GM18499 (cell line): ENCODE data around the gene MGAT3.
"Not testable (repeated sequence)": the region's sequence is repeated elsewhere in the genome, so short reads cannot be mapped to it uniquely, and the experiment has no call there.

Experiments used
- ATAC-seq: cut with Tn5 transposase; IDR thresholded peaks from one replicate; pipeline ENCODE4 v1.9.1; 2021; ENCODE audit warnings: moderate number of reproducible peaks; ENCODE audit not compliant: insufficient read depth, unreplicated experiment

The MGAT3 gene

GRCh38 chr22:39504071-39504470, 47.3 kb downstream of the MGAT3 start:
- no peak for ATAC-seq

- ATAC-seq: not testable (repeated sequence)
These were observed 50.2 kb downstream of the MGAT3 start for GRCh38 chr22:39507021-39507420.

DNA sequence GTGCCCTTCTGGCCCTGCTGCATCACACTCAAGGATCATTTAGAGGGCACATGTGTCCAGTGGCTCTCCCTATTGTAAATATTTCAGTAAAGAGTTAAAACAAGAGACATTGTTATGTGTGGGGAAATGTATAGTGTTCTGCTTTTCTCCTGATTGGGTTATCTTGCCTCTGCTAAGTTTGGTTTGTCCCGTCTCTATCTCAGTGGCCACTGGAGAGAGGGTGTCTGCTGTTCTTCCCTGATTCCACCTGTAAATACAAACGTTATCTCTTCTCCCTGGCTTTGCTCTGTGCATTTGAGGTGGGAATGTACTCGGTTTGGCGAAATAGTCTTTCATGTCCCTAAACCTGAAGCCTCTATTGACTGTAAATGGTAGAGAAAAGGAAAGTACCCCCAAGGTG, 51.6 kb downstream of the MGAT3 start:
- no peak for ATAC-seq

- ATAC-seq: no peak
These were observed 53.8 kb downstream of the MGAT3 start for GRCh38 chr22:39510529-39511149.

DNA sequence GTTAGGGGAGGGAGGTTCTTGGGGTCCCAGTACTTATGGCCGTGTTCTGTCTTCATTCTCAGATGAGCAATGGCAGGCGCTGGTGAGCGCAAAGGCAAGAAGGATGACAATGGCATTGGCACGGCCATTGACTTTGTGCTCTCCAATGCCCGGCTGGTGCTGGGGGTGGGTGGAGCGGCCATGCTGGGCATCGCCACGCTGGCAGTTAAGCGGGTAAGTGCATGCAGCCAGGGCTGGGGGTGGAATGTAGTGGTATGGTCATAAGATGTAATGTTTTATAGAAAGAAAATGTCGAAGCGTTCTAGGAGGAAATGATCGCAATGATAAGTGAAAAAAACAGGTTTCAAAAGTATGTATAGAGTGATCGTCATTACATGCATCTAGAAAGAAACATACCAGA, 54.4 kb downstream of the MGAT3 start:
- ATAC-seq: no peak

- ATAC-seq: no peak
These were observed 55.2 kb downstream of the MGAT3 start for GRCh38 chr22:39512026-39512425.

- no peak for ATAC-seq
These were observed 57.0 kb downstream of the MGAT3 start for GRCh38 chr22:39513791-39514190.

- no peak for ATAC-seq
These were observed 57.7 kb downstream of the MGAT3 start for GRCh38 chr22:39514373-39514973.

- no peak for ATAC-seq
These were observed 58.6 kb downstream of the MGAT3 start for GRCh38 chr22:39515266-39516050.

GRCh38 chr22:39517470-39517869, 60.7 kb downstream of the MGAT3 start:
- no peak for ATAC-seq

DNA sequence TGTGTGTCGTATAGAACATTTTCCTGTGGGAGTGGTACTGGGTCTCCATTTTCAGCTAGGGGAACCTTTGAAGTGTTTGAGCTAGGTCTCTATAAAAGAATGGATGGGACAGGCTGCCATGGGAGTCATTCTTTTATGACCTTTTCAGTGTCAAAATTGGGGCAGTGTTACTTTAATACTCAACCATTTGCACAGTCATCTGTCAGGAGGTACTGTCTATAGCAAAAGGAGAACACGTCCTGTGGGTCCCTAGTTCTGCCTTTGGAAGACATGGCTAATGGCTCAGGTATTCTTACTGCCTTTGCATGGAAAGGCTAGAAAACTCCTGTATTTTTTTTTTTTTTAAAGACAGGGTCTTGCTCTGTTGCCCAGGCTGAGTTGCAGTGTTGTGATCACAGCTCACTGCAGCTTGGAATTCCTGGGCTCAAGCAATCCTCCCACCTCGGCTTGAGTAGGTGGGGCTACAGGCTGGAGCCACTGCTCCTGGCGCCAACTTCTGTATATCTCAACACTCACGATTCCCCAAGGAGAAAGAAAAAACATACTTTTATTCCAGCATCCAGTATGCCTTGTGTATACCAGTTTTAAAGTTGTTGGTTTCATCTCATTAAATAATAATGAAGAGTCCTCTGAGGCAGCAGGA, 61.5 kb downstream of the MGAT3 start:
- no peak for ATAC-seq

DNA sequence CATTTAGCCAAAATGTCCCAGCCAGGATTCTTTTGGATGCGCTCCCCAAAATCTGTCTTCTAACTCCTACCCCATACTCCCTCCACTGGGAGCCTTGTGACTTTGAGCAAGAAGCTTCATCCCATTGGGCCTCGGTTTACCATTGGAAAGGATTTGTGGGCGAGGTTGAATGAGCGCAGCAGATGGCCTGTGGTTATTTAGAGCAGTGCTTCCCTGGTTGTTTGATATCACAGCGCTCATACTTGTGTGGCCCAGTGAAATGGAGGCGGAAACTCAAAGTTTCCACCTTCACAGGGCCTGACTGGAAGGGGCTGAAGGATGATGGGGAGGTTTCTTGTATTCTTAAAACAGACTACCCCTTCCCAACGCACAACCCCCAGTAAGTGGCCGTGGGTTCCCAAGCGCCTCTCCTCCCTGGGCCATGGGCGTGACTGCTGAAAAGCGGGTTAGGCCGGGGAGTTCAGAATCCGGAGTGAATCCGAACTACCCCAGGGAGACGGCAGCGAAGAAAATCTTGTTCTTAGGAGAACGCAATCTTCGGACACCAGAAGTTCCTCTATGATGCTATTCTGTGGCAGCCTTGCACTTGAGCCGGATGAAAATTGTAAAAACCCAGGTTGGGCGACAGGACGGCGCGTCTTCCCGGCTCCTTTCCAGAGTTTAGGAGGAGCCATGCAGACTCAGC, 62.3 kb downstream of the MGAT3 start:
- ATAC-seq: no peak

GRCh38 chr22:39519681-39520225, 62.9 kb downstream of the MGAT3 start:
- ATAC-seq: peak; percentile 47

GRCh38 chr22:39520226-39521105, 63.7 kb downstream of the MGAT3 start, which contains the start of gene ATF4:
ATF4 (plus strand) TSS chr22:39520562; CDS start chr22:39521446, 884 bp downstream.
- peak; percentile 27 for ATAC-seq

- ATAC-seq: not testable (repeated sequence)
These were observed 64.5 kb downstream of the MGAT3 start for GRCh38 chr22:39521106-39521885.

GRCh38 chr22:39522091-39522490, 65.3 kb downstream of the MGAT3 start:
- not testable (repeated sequence) for ATAC-seq

GRCh38 chr22:39522567-39523300, 65.9 kb downstream of the MGAT3 start:
- ATAC-seq: no peak
